SK-N-SH treated with all-trans-retinoic acid at 6 μM for 48 hours (cell line): ENCODE data around the gene ZBTB3.

Experiments
- ATAC-seq: fragments of 200-7000 bp; cut with Tn5 transposase; 3 replicates; pipeline ENCODE4 v1.9.1; 2020; ENCODE audit warnings: mild to moderate bottlenecking, moderate library complexity
- ARNTL ChIP-seq: fragments of 450-650 bp; formaldehyde crosslinking; IDR thresholded peaks from 2 replicates; pipeline ENCODE4 v1.5.0; 2020; ENCODE audit warnings: low read depth, mild to moderate bottlenecking, moderate library complexity, borderline replicate concordance
- BACH2 ChIP-seq: fragments of 250-450 bp; sonication (Bioruptor Pico); IDR thresholded peaks from 2 replicates; pipeline ENCODE4 v1.9.0; 2021; ENCODE audit warnings: mild to moderate bottlenecking, borderline replicate concordance
- CREB5 ChIP-seq: fragments of 250-450 bp; sonication (Bioruptor Pico); IDR thresholded peaks from 2 replicates; pipeline ENCODE4 v1.5.1; 2020; ENCODE audit warnings: low read depth, mild to moderate bottlenecking, moderate library complexity
- ESRRG ChIP-seq: fragments of 250-450 bp; sonication (Bioruptor Pico); IDR thresholded peaks from 2 replicates; pipeline ENCODE4 v1.6.1; 2021; ENCODE audit warnings: mild to moderate bottlenecking
- GLIS3 ChIP-seq: fragments of 250-450 bp; sonication (Bioruptor Pico); IDR thresholded peaks from 2 replicates; pipeline ENCODE4 v1.5.0; 2020; ENCODE audit warnings: mild to moderate bottlenecking, moderate library complexity
- ISL1 ChIP-seq: fragments of 250-450 bp; sonication (Bioruptor Pico); IDR thresholded peaks from 2 replicates; pipeline ENCODE4 v2.1.2; 2022; ENCODE audit warnings: mild to moderate bottlenecking, moderate library complexity
- OSR1 ChIP-seq: fragments of 250-450 bp; sonication (Bioruptor Pico); IDR thresholded peaks from 2 replicates; pipeline ENCODE4 v1.8.0; 2022; ENCODE audit warnings: moderate library complexity, mild to moderate bottlenecking, inconsistent platforms
- PPARA ChIP-seq: fragments of 250-450 bp; sonication (Bioruptor Pico); IDR thresholded peaks from 2 replicates; pipeline ENCODE4 v1.5.0; 2020; ENCODE audit warnings: mild to moderate bottlenecking, borderline replicate concordance
- RARB ChIP-seq: fragments of 250-450 bp; sonication (Bioruptor Pico); IDR thresholded peaks from 2 replicates; pipeline ENCODE4 v1.8.0; 2021; ENCODE audit warnings: mild to moderate bottlenecking, moderate library complexity
- SNAI2 ChIP-seq: fragments of 250-450 bp; sonication (Bioruptor Pico); IDR thresholded peaks from 2 replicates; pipeline ENCODE4 v1.5.0; 2020; ENCODE audit warnings: mild to moderate bottlenecking, moderate library complexity
- TCF4 ChIP-seq: fragments of 250-450 bp; sonication (Bioruptor Pico); IDR thresholded peaks from 2 replicates; pipeline ENCODE4 v1.8.0; 2021; ENCODE audit warnings: mild to moderate bottlenecking, moderate library complexity, borderline replicate concordance
- TOX ChIP-seq: fragments of 250-450 bp; sonication (Bioruptor Pico); IDR thresholded peaks from 2 replicates; pipeline ENCODE4 v1.8.0; 2021; ENCODE audit warnings: mild to moderate bottlenecking, moderate library complexity, borderline replicate concordance
- ZC3H10 ChIP-seq: fragments of 250-450 bp; sonication (Bioruptor Pico); IDR thresholded peaks from 2 replicates; pipeline ENCODE4 v1.5.1; 2021; ENCODE audit warnings: mild to moderate bottlenecking, moderate library complexity
- ZFP3 ChIP-seq: fragments of 250-450 bp; sonication (Bioruptor Pico); IDR thresholded peaks from 2 replicates; pipeline ENCODE4 v1.5.0; 2020; ENCODE audit warnings: mild to moderate bottlenecking, moderate library complexity
- ZFP30 ChIP-seq: fragments of 450-650 bp; formaldehyde crosslinking; IDR thresholded peaks from 2 replicates; pipeline ENCODE4 v1.5.0; 2022; ENCODE audit warnings: mild to moderate bottlenecking, moderate library complexity
- ZNF565 ChIP-seq: fragments of 450-650 bp; formaldehyde crosslinking; conservative IDR thresholded peaks from 2 replicates; pipeline ENCODE4 v1.5.0; 2020; ENCODE audit warnings: low read depth, mild to moderate bottlenecking, moderate library complexity
- ZNF70 ChIP-seq: fragments of 450-650 bp; formaldehyde crosslinking; IDR thresholded peaks from 2 replicates; pipeline ENCODE4 v1.5.0; 2020; ENCODE audit warnings: mild to moderate bottlenecking, moderate library complexity
- ZNF8 ChIP-seq: fragments of 450-650 bp; formaldehyde crosslinking; IDR thresholded peaks from 2 replicates; pipeline ENCODE4 v1.5.0; 2020; ENCODE audit warnings: mild to moderate bottlenecking, moderate library complexity
- TF ChIP-seq, protein P1 (sequence below): fragments of 250-450 bp; sonication (Bioruptor Pico); IDR thresholded peaks from 2 replicates; pipeline ENCODE4 v1.5.0; 2020; ENCODE audit warnings: mild to moderate bottlenecking, moderate library complexity
- TF ChIP-seq, protein P2 (sequence below): fragments of 250-450 bp; sonication (Bioruptor Pico); IDR thresholded peaks from 2 replicates; pipeline ENCODE4 v1.5.1; 2021; ENCODE audit warnings: mild to moderate bottlenecking, moderate library complexity
- TF ChIP-seq, protein P3 (sequence below): fragments of 250-450 bp; sonication (Bioruptor Pico); IDR thresholded peaks from 2 replicates; pipeline ENCODE4 v1.8.0; 2021; ENCODE audit warnings: low read depth, mild to moderate bottlenecking, moderate library complexity, borderline replicate concordance

Gene ZBTB3

GRCh38 chr11:62727872-62728170 is 26.1 kb downstream of the ZBTB3 start:
- TF ChIP-seq OSR1 (CRISPR knock-in tag), result no peak
- TF ChIP-seq, protein P1, sequence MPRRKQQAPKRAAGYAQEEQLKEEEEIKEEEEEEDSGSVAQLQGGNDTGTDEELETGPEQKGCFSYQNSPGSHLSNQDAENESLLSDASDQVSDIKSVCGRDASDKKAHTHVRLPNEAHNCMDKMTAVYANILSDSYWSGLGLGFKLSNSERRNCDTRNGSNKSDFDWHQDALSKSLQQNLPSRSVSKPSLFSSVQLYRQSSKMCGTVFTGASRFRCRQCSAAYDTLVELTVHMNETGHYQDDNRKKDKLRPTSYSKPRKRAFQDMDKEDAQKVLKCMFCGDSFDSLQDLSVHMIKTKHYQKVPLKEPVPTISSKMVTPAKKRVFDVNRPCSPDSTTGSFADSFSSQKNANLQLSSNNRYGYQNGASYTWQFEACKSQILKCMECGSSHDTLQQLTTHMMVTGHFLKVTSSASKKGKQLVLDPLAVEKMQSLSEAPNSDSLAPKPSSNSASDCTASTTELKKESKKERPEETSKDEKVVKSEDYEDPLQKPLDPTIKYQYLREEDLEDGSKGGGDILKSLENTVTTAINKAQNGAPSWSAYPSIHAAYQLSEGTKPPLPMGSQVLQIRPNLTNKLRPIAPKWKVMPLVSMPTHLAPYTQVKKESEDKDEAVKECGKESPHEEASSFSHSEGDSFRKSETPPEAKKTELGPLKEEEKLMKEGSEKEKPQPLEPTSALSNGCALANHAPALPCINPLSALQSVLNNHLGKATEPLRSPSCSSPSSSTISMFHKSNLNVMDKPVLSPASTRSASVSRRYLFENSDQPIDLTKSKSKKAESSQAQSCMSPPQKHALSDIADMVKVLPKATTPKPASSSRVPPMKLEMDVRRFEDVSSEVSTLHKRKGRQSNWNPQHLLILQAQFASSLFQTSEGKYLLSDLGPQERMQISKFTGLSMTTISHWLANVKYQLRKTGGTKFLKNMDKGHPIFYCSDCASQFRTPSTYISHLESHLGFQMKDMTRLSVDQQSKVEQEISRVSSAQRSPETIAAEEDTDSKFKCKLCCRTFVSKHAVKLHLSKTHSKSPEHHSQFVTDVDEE (CRISPR knock-in tag), result no peak
- TF ChIP-seq CREB5 (CRISPR knock-in tag), result no peak
- TF ChIP-seq, protein P2, sequence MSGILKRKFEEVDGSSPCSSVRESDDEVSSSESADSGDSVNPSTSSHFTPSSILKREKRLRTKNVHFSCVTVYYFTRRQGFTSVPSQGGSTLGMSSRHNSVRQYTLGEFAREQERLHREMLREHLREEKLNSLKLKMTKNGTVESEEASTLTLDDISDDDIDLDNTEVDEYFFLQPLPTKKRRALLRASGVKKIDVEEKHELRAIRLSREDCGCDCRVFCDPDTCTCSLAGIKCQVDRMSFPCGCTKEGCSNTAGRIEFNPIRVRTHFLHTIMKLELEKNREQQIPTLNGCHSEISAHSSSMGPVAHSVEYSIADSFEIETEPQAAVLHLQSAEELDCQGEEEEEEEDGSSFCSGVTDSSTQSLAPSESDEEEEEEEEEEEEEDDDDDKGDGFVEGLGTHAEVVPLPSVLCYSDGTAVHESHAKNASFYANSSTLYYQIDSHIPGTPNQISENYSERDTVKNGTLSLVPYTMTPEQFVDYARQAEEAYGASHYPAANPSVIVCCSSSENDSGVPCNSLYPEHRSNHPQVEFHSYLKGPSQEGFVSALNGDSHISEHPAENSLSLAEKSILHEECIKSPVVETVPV (CRISPR knock-in tag), result no peak
- TF ChIP-seq BACH2 (CRISPR knock-in tag), result no peak
- TF ChIP-seq ZNF8, result no peak
- TF ChIP-seq TCF4 (CRISPR knock-in tag), result no peak
- no peak for TF ChIP-seq TOX
- TF ChIP-seq, protein P3, sequence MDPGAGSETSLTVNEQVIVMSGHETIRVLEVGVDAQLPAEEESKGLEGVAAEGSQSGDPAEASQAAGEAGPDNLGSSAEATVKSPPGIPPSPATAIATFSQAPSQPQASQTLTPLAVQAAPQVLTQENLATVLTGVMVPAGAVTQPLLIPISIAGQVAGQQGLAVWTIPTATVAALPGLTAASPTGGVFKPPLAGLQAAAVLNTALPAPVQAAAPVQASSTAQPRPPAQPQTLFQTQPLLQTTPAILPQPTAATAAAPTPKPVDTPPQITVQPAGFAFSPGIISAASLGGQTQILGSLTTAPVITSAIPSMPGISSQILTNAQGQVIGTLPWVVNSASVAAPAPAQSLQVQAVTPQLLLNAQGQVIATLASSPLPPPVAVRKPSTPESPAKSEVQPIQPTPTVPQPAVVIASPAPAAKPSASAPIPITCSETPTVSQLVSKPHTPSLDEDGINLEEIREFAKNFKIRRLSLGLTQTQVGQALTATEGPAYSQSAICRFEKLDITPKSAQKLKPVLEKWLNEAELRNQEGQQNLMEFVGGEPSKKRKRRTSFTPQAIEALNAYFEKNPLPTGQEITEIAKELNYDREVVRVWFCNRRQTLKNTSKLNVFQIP (CRISPR knock-in tag), result no peak
- TF ChIP-seq ZFP30, result no peak
- TF ChIP-seq RARB, result no peak
- TF ChIP-seq ZNF565 (CRISPR knock-in tag), result no peak
- TF ChIP-seq GLIS3 (CRISPR knock-in tag), result no peak
- no peak for TF ChIP-seq ISL1 (CRISPR knock-in tag)
- TF ChIP-seq ARNTL (CRISPR knock-in tag), result no peak
- no peak for TF ChIP-seq SNAI2 (CRISPR knock-in tag)
- no peak for TF ChIP-seq ZFP3 (CRISPR knock-in tag)
- no peak for TF ChIP-seq PPARA (CRISPR knock-in tag)
- peak; percentile 79 for ATAC-seq

- ATAC-seq, result peak; percentile 86
These were observed 26.6 kb downstream of the ZBTB3 start, which contains the start of gene HNRNPUL2 for GRCh38 chr11:62727165-62727871. Gene HNRNPUL2 (minus strand): TSS chr11:62727457. CDS start chr11:62727156, 301 bp downstream.

DNA sequence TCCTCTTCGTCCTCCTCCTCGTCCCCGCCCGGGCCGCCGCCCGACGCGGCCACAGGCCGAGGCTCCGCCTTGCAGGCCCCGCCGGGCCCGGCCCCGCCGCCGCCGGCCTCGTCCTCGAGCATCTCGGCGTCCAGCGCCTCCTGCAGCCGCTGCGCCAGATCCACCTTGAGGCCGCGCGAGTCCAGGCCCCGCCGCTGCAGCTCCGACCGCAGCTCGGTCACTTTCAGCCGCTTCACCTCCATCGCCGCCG is 27.1 kb downstream of the ZBTB3 start:
- TF ChIP-seq ZNF70 (CRISPR knock-in tag), result no peak
- no peak for TF ChIP-seq ESRRG (CRISPR knock-in tag)
- no peak for ATAC-seq

More at GRCh38 chr11:62727165-62727871, 26.6 kb downstream of the ZBTB3 start, which contains the start of gene HNRNPUL2:
- TF ChIP-seq ZNF70 (CRISPR knock-in tag) (no peak), ARNTL (CRISPR knock-in tag) (no peak), TOX (no peak), ZFP30 (no peak), ZNF565 (CRISPR knock-in tag) (no peak), ZC3H10 (CRISPR knock-in tag) (no peak), ESRRG (CRISPR knock-in tag) (no peak), GLIS3 (CRISPR knock-in tag) (no peak)

- no peak for ATAC-seq
- no peak for TF ChIP-seq CREB5 (CRISPR knock-in tag)
- TF ChIP-seq GLIS3 (CRISPR knock-in tag), result no peak
- no peak for TF ChIP-seq ZNF70 (CRISPR knock-in tag)
- no peak for TF ChIP-seq TCF4 (CRISPR knock-in tag)
- TF ChIP-seq RARB, result no peak
- no peak for TF ChIP-seq PPARA (CRISPR knock-in tag)
- TF ChIP-seq, protein P3 (CRISPR knock-in tag), result no peak
- TF ChIP-seq, protein P2 (CRISPR knock-in tag), result no peak
- no peak for TF ChIP-seq BACH2 (CRISPR knock-in tag)
- TF ChIP-seq ZNF8, result no peak
These were observed 27.6 kb downstream of the ZBTB3 start for GRCh38 chr11:62726156-62726914.
